ENCODE results near the gene TINAGL1. TPM values are rescaled to one million over a fixed set of nuclear protein-coding genes. Genes with fewer than 3 reads are reported as not detected.

The TINAGL1 gene
- total and polyA plus RNA-seq, 10 of the 15 experiments (the other 5 are each of a cell fraction or from before 2014, with no cell fraction given): 0.20 to 0.49 (median 0.23) TPM; not detected in 7

GRCh38 chr1:31621847-31622730, 45.8 kb downstream of the TINAGL1 start:
- peaks cover 3% of the 10 kb centered on the region in 2 experiments; a peak in 3 of 4 replicates for H3K36me3 ChIP-seq (ENCODE audit: control insufficient read depth in 2 of 2, insufficient read depth in 2 of 2, low read length in 1 of 2)
- BruUV-seq (replicated peaks): no TSS peak
- ChIA-PET RAD21 (ENCODE audit: unreplicated experiment) (no interaction called here), POLR2A (no interaction called here), CTCF (interaction anchor here (0.6 to 1.3 kb wide), 3 partner anchors 29 to 200 kb away, joined by 3 to 4 read pairs (median 3); no protein-coding TSS in a partner anchor), SMC1A (ENCODE audit: uncharacterized antibody, unreplicated experiment) (interaction anchor here (1.9 kb wide), 1 partner anchor 25 kb away, joined by 4 read pairs; no protein-coding TSS in a partner anchor)
- H3K4me1 ChIP-seq (ENCODE audit: control insufficient read depth, insufficient read depth, low read length): no peaks in the 10 kb centered on the region; the same call in none of the 2 replicates
- H3K4me3 ChIP-seq: no peak overlapping the region
- H3K27me3 ChIP-seq (replicated peaks in 1 of 2; ENCODE audit: control insufficient read depth in 2 of 2, insufficient read depth in 2 of 2, low read length in 1 of 2): no peaks in the 10 kb centered on the region; a peak in 1 of 4 replicates
- WGBS (ENCODE audit: insufficient coverage, insufficient replicate concordance, low lambda C conversion rate, missing lambda C conversion rate): 54% methylated on average over 15 of the region's 15 CpGs
- no peaks in the 10 kb centered on the region for H4K20me1 ChIP-seq (ENCODE audit: control insufficient read depth, insufficient read depth)
- intact Hi-C loops (cut with micrococcal nuclease; ENCODE audit: unreplicated experiment): no loop called here
- no peak for ATAC-seq
- FAIRE-seq: no peak
- no peak overlapping the region for H2AFZ ChIP-seq (ENCODE audit: control insufficient read depth, low read depth, low read length)
- no peak overlapping the region for H3K4me2 ChIP-seq (ENCODE audit: control insufficient read depth, insufficient read depth)
- no peak overlapping the region for H3K27ac ChIP-seq (ENCODE audit: control insufficient read depth, insufficient read depth)
- no peaks in the 10 kb centered on the region for H3K9me3 ChIP-seq (replicated peaks; ENCODE audit: control insufficient read depth, insufficient read depth, low read length)
- no peak overlapping the region for H3K9ac ChIP-seq (ENCODE audit: control insufficient read depth, insufficient read depth, low read length)
- no peaks in the 10 kb centered on the region for H3K79me2 ChIP-seq (ENCODE audit: control insufficient read depth, insufficient read depth, low read length)
- TF ChIP-seq SRF (IDR thresholded peaks at IDR 0.05; ENCODE audit: low read depth in 2 of 2, low read length in 2 of 2): 0 out of 4 replicates have a peak, but pooled peaks have one; percentile 9 to 45
- no peak for TF ChIP-seq EP300 (IDR thresholded peaks at IDR 0.05; ENCODE audit: borderline replicate concordance in 1 of 2, control insufficient read depth in 1 of 2, low read depth in 2 of 2, low read length in 2 of 2)
- TF ChIP-seq HDAC2 (IDR thresholded peaks at IDR 0.05): no peak
- DNase-seq (ENCODE audit: low read depth, low spot score): no peak
- in situ Hi-C loops (cut with MboI): no loop called here

DNA sequence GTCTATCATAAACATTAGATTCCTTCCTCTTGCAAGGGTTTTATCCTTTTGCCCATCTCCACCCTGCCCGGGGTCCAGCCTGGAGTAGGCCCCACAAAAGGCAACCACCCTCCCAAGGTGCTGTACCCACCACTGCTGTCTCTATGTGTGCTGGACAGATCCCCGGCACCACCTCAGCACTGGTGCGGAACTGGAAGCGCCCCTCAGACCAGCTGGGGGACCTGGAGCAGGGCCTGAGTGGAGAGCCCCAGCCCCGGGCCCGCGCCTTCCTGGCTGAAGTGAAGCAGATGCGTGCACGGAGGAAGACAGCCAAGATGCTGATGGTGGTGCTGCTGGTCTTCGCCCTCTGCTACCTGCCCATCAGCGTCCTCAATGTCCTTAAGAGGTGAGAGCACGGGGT, 47.0 kb downstream of the TINAGL1 start:
- H3K79me2 ChIP-seq (ENCODE audit: control insufficient read depth, insufficient read depth, low read length): no peaks in the 10 kb centered on the region
- intact Hi-C loops (cut with micrococcal nuclease; ENCODE audit: unreplicated experiment): no loop called here
- in situ Hi-C loops (cut with MboI): no loop called here
- H3K27me3 ChIP-seq (replicated peaks in 1 of 2; ENCODE audit: control insufficient read depth in 2 of 2, insufficient read depth in 2 of 2, low read length in 1 of 2): no peaks in the 10 kb centered on the region
- TF ChIP-seq POLR2A (IDR thresholded peaks at IDR 0.05; ENCODE audit: low read depth, low read length): peak; percentile 37; the same call in 1 of the 2 replicates
- no peak for TF ChIP-seq STAT1 (conservative IDR thresholded peaks at IDR 0.05)
- no peak overlapping the region for H3K27ac ChIP-seq (ENCODE audit: control insufficient read depth, insufficient read depth)
- 96% methylated on average over 12 of the region's 12 CpGs for WGBS (ENCODE audit: insufficient coverage, insufficient replicate concordance, low lambda C conversion rate, missing lambda C conversion rate)
- RAD21 ChIA-PET (ENCODE audit: unreplicated experiment): no interaction called here
- no peak for ATAC-seq
- SMC1A ChIA-PET (ENCODE audit: uncharacterized antibody, unreplicated experiment): interaction anchor here (1.0 kb wide), 1 partner anchor 14 kb away, joined by 3 read pairs; no protein-coding TSS in a partner anchor
- no peaks in the 10 kb centered on the region for H3K9me3 ChIP-seq (replicated peaks; ENCODE audit: control insufficient read depth, insufficient read depth, low read length)
- H3K9ac ChIP-seq (ENCODE audit: control insufficient read depth, insufficient read depth, low read length): no peak overlapping the region
- no peaks in the 10 kb centered on the region; the same call in none of the 2 replicates for H3K4me1 ChIP-seq (ENCODE audit: control insufficient read depth, insufficient read depth, low read length)
- H3K4me3 ChIP-seq: no peak overlapping the region
- no peak overlapping the region for H2AFZ ChIP-seq (ENCODE audit: control insufficient read depth, low read depth, low read length)
- POLR2A ChIA-PET: no interaction called here
- no peak for FAIRE-seq
- no TSS peak for BruUV-seq (replicated peaks)
- no peak for DNase-seq (ENCODE audit: low read depth, low spot score)
- peaks cover 12% of the 10 kb centered on the region in 2 experiments; a peak in 3 of 4 replicates for H3K36me3 ChIP-seq (ENCODE audit: control insufficient read depth in 2 of 2, insufficient read depth in 2 of 2, low read length in 1 of 2)
- H3K4me2 ChIP-seq (ENCODE audit: control insufficient read depth, insufficient read depth): no peak overlapping the region
- CTCF ChIA-PET: interaction anchor here (0.8 to 1.0 kb wide), 2 partner anchors 11 to 166 kb away, joined by 3 to 4 read pairs; no protein-coding TSS in a partner anchor
- no peaks in the 10 kb centered on the region for H4K20me1 ChIP-seq (ENCODE audit: control insufficient read depth, insufficient read depth)

Data from GM12878 (cell line).